AG08395 (cell line): ENCODE results near the gene FAM131A.

Source experiments
- DNase-seq: peaks from one replicate; pipeline ENCODE4 v3.0.0; 2012; ENCODE audit warnings: mixed read lengths, low spot score

The FAM131A gene

GRCh38 chr3:184377882-184378445 lies 40.6 kb downstream of the FAM131A start, which contains the start of gene THPO:
Gene THPO (minus strand): TSS chr3:184378207. CDS start chr3:184376259, 1,948 bp downstream.
- no peak for DNase-seq

DNA sequence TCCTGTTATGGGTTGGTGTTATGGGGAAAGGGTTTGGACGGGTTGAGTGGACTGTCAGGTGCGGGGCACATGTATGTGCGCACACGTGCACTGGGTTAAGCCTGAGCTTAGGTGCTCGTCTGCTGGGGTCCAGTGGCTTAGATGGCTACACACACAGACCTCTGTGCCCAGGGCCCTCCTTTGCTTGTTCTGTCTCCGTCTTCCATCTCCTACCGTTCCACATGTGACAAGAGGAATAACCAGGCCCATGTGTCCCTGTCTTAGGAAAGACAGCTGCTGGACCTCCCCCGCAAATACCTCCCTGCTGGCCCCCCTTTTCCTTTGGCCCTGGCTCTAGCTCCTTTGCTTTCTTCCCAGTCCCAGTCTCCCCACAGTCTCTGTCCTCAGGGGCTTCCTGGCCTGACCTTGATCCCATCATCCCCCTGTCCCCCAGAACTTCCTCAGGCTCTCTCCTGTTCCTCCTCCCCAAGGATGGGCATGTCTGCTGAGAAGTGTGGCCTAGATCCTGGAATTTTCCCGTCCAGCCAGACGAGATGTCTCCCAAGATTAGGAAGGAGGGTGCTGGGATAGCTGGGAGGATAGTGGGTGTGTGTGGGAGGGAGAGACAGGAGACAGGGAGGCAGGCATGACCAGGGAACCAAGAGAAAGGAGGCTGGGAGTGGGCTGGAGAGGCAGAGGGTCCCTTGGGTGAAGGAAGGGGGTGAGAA lies 41.4 kb downstream of the FAM131A start:
- no peak for DNase-seq

DNA sequence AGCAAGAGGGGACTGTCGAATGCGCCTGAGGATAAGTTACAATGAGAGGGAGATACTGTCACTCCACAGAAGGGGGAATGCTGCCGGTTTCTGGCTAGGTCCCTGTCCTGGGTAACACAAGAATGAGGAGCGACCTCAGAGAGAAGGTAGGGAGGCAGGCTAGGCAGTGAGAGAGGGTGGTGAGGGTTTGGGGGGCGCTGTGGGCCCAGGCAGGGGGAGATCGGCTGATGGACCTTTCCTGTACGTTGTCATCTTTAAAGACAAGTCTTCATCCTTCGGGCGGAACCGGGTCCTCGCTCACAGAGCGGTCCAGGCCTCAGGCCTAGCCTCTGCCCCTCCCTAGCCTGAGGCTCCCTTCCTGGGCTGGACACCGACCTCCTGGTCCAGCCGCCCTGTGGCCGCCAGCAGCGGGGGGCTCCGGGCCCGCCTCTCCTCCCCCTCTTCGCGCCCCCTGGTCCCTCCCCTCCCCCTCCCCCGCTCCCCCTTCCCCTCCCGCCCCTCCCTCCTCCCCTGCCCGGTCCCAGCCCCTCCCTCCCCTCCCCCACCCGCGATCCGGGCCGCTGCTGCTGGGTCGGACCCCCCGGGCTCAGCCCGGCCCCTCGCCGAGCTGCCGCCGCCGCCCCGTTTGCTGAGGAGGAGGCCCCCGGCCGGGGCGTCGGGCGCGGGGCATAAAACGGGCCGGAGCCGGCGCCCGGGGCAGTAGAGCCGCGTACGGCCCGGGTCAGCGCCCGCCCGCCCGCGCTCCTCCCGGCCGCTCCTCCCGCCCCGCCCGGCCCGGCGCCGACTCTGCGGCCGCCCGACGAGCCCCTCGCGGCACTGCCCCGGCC lies 42.2 kb downstream of the FAM131A start, which contains the start of gene CHRD:
Gene CHRD (plus strand): TSS at position 697 of the 827 bp plus-strand sequence. CDS start 265 bp downstream, outside the sequence.
- DNase-seq: no peak

- DNase-seq: peak; percentile 74
These were observed 42.8 kb downstream of the FAM131A start for GRCh38 chr3:184380185-184380626.

DNA sequence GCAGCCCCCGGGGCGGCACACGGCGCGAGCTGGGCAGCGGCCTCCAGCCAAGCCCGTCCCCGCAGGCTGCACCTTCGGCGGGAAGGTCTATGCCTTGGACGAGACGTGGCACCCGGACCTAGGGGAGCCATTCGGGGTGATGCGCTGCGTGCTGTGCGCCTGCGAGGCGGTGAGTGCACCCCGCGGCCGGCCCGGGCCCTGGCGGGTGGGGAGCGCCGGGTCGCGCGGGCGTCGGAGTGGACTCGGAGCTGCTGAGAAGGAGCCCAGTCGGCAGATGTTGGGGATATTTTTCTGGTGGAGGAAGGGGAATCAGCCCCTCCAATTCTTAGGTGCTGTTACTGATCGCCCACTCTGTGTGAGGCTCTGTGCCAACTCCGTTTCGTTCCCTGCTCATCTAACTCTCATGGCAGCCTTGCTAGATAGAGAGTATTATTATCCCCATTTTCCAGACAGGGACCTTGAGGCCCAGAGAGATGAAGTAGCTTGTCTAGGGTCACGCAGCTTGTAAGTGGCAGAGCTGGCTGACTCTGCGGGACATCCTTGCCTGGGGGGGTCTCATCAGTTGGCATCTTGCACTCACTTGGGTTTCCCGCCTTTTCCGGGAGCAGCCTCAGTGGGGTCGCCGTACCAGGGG lies 43.3 kb downstream of the FAM131A start:
- no peak for DNase-seq

GRCh38 chr3:184381261-184382224 lies 44.1 kb downstream of the FAM131A start:
- no peak for DNase-seq

- no peak for DNase-seq
These were observed 45.1 kb downstream of the FAM131A start for GRCh38 chr3:184382326-184383032.

GRCh38 chr3:184383033-184383740 lies 45.8 kb downstream of the FAM131A start:
- DNase-seq: no peak

DNA sequence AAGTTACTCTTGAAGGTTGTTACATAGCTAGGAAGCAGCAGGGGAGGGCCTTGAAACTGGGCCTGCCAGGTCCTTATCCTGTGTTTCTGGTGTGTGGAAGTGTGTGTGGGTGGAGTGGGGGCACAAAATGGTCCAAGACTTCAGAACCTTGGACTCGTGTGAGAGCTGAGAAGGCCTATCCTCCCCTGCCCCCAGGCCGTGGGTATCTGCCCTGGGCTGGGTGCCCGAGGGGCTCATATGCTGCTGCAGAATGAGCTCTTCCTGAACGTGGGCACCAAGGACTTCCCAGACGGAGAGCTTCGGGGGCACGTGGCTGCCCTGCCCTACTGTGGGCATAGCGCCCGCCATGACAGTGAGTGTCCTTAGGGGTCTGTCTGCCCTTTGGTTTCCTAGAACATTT lies 46.9 kb downstream of the FAM131A start:
- DNase-seq: no peak

- no peak for DNase-seq
These were observed 47.5 kb downstream of the FAM131A start for GRCh38 chr3:184384856-184385422.

- no peak for DNase-seq
These were observed 48.8 kb downstream of the FAM131A start for GRCh38 chr3:184386047-184386806.

DNA sequence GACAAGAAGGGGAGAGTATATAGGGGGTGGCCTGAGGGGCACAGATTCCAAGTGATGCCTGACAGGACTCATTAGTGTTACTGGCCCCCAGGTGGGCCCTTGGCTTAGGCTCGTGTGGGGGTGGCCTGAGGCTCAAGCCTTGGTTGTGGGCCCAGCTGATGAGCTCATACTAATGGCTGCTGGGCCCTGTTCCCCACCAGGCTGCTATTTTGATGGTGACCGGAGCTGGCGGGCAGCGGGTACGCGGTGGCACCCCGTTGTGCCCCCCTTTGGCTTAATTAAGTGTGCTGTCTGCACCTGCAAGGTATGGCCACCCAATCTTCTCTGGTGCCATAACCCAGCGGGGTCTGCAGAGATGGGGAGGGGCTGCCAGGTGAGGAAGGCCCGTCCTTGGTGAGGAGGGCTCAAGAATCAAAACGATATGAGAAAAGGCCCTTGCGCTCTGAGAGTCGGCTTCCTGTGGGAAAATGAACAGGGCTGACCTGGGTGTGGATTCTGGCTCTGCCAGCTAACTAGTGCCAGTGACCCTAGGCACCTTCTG lies 49.8 kb downstream of the FAM131A start:
- no peak for DNase-seq

DNA sequence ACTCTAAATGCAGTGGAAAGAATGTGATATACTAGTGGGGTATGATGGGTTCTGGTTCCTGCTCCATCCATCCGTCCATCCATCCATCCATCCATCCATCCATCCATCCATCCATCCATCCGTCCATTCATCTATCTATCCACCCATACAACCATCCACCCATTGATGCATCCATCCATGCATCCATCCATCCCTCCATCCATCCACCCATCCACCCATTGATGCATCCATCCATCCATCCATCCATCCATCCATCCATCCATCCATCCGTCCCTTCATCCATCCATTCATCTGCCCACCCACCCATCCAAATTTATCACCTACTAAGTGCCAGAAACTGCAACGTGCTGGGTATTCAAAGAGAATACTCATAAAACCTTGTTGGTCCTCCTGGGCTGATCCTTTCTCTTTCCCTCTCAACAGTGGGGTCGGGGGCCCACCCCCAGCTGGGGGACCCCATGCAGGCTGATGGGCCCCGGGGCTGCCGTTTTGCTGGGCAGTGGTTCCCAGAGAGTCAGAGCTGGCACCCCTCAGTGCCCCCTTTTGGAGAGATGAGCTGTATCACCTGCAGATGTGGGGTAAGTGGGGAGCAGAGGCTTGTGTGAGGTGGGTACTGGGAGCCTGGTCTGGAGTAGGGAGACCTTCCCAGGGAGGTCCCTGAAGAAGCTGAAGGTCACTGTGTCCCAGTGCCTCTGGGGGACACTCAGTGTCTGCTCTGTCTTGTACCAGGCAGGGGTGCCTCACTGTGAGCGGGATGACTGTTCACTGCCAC lies 51.0 kb downstream of the FAM131A start:
- DNase-seq: no peak

GRCh38 chr3:184388936-184389230 lies 51.5 kb downstream of the FAM131A start:
- DNase-seq: no peak

- DNase-seq: no peak
These were observed 52.0 kb downstream of the FAM131A start for GRCh38 chr3:184389384-184389783.

- DNase-seq: no peak
These were observed 52.6 kb downstream of the FAM131A start for GRCh38 chr3:184389935-184390528.

GRCh38 chr3:184391266-184391665 lies 53.9 kb downstream of the FAM131A start:
- no peak for DNase-seq
